ENCODE results near the gene NKAIN2. TPM values are rescaled to one million over a fixed set of nuclear protein-coding genes. Genes with fewer than 3 reads are reported as not detected.

NKAIN2 gene
- total RNA-seq, 1 experiment from 2014 or later: not detected

- Mint-ChIP-seq H3K4me3 (ENCODE audit: low read depth, unreplicated experiment) (no peak overlapping the region), H3K36me3 (ENCODE audit: insufficient read depth, unreplicated experiment) (no peaks in the 10 kb centered on the region), H3K27ac (ENCODE audit: unreplicated experiment) (no peak overlapping the region), H3K4me1 (ENCODE audit: low read depth, unreplicated experiment) (no peaks in the 10 kb centered on the region), H3K27me3 (ENCODE audit: unreplicated experiment) (no peaks in the 10 kb centered on the region), H3K9me3 (ENCODE audit: low read depth, unreplicated experiment) (no peaks in the 10 kb centered on the region)
- intact Hi-C loops (cut with micrococcal nuclease; ENCODE audit: unreplicated experiment): no loop called here
- CTCF ChIA-PET: no interaction called here
- TF ChIP-seq, protein P1, sequence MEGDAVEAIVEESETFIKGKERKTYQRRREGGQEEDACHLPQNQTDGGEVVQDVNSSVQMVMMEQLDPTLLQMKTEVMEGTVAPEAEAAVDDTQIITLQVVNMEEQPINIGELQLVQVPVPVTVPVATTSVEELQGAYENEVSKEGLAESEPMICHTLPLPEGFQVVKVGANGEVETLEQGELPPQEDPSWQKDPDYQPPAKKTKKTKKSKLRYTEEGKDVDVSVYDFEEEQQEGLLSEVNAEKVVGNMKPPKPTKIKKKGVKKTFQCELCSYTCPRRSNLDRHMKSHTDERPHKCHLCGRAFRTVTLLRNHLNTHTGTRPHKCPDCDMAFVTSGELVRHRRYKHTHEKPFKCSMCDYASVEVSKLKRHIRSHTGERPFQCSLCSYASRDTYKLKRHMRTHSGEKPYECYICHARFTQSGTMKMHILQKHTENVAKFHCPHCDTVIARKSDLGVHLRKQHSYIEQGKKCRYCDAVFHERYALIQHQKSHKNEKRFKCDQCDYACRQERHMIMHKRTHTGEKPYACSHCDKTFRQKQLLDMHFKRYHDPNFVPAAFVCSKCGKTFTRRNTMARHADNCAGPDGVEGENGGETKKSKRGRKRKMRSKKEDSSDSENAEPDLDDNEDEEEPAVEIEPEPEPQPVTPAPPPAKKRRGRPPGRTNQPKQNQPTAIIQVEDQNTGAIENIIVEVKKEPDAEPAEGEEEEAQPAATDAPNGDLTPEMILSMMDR (IDR thresholded peaks at IDR 0.05; ENCODE audit: unreplicated experiment): no peak
- DNase-seq: no peak
- BruUV-seq (replicated peaks): no TSS peak
Measured at GRCh38 chr6:124668028-124668427, 864.4 kb downstream of the NKAIN2 start.

DNA sequence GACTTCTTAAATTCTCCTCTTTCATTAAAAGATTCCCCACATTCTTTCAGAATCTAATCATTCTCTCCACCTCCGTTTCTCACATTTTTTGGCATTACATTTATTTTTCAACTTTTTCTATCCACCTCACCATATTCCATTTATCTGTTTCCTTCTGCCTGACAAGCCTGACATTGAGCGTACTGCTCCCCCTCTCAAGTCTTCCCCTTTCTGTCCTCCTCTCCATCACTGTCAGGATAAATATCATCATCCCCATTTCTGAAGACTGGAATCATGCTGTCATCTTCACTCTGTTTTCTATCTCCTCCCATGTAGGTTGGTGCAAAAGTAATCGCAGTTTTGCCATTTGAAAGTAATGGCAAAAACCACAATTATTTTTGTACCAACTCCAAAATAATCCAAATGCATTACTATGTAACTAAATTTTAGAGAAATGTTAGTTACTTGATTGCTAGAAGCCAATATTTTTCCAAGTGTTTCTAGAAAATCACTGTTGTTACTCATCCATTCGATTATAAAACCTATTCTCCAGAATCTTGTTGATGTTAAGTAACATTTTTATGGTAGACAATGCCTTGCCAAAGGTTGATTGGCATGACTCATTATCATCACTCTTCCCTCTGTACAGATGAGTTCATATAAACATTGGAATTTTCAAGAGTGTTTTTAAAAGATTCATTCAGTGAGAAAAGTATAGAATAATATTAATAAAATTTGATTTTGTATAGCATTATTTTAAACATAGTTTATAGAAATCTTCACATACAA, 866.2 kb downstream of the NKAIN2 start:
- intact Hi-C loops (cut with micrococcal nuclease; ENCODE audit: unreplicated experiment): no loop called here
- Mint-ChIP-seq H3K4me1 (ENCODE audit: low read depth, unreplicated experiment) (no peaks in the 10 kb centered on the region), H3K36me3 (ENCODE audit: insufficient read depth, unreplicated experiment) (no peaks in the 10 kb centered on the region), H3K9me3 (ENCODE audit: low read depth, unreplicated experiment) (no peaks in the 10 kb centered on the region), H3K27me3 (ENCODE audit: unreplicated experiment) (no peaks in the 10 kb centered on the region), H3K4me3 (ENCODE audit: low read depth, unreplicated experiment) (no peak overlapping the region), H3K27ac (ENCODE audit: unreplicated experiment) (no peak overlapping the region)
- CTCF ChIA-PET: no interaction called here
- BruUV-seq (replicated peaks): no TSS peak
- TF ChIP-seq, protein P1 (IDR thresholded peaks at IDR 0.05; ENCODE audit: unreplicated experiment): no peak
- DNase-seq: no peak

GRCh38 chr6:124670801-124671200, 867.1 kb downstream of the NKAIN2 start:
- CTCF ChIA-PET: no interaction called here
- no peaks in the 10 kb centered on the region for H3K9me3 Mint-ChIP-seq (ENCODE audit: low read depth, unreplicated experiment)
- no peaks in the 10 kb centered on the region for H3K27me3 Mint-ChIP-seq (ENCODE audit: unreplicated experiment)
- peaks cover 3% of the 10 kb centered on the region for H3K4me1 Mint-ChIP-seq (ENCODE audit: low read depth, unreplicated experiment)
- DNase-seq: no peak
- H3K4me3 Mint-ChIP-seq (ENCODE audit: low read depth, unreplicated experiment): no peak overlapping the region
- BruUV-seq (replicated peaks): no TSS peak
- TF ChIP-seq, protein P1 (IDR thresholded peaks at IDR 0.05; ENCODE audit: unreplicated experiment): no peak
- H3K27ac Mint-ChIP-seq (ENCODE audit: unreplicated experiment): no peak overlapping the region
- no peaks in the 10 kb centered on the region for H3K36me3 Mint-ChIP-seq (ENCODE audit: insufficient read depth, unreplicated experiment)
- intact Hi-C loops (cut with micrococcal nuclease; ENCODE audit: unreplicated experiment): no loop called here

DNA sequence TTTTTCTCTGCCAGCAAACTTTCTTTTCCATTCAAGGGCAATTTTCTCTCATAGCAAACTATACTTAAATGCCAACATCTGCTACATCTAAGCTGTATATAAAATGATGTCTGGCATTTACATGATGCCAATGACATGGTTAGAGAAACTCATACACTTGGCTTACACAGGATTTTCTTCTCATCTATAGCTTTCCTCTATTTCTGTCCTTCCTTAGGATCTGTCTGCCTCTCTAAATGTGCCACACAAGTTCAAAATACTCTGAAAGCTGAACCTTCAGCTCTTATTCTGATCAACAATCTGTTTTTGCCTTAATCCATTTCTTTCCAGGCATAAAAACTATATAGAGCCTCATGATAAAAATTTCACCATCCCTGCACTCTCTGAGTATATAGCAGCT, 867.7 kb downstream of the NKAIN2 start:
- Mint-ChIP-seq H3K27ac (ENCODE audit: unreplicated experiment) (no peak overlapping the region), H3K4me3 (ENCODE audit: low read depth, unreplicated experiment) (no peak overlapping the region)
- DNase-seq: no peak

More for the DNA sequence above, 867.7 kb downstream of the NKAIN2 start:
- no TSS peak for BruUV-seq (replicated peaks)
- peaks cover 9% of the 10 kb centered on the region for H3K4me1 Mint-ChIP-seq (ENCODE audit: low read depth, unreplicated experiment)
- no peaks in the 10 kb centered on the region for H3K36me3 Mint-ChIP-seq (ENCODE audit: insufficient read depth, unreplicated experiment)
- TF ChIP-seq, protein P1 (IDR thresholded peaks at IDR 0.05; ENCODE audit: unreplicated experiment): no peak
- no peaks in the 10 kb centered on the region for H3K27me3 Mint-ChIP-seq (ENCODE audit: unreplicated experiment)
- no peaks in the 10 kb centered on the region for H3K9me3 Mint-ChIP-seq (ENCODE audit: low read depth, unreplicated experiment)
- CTCF ChIA-PET: no interaction called here
- intact Hi-C loops (cut with micrococcal nuclease; ENCODE audit: unreplicated experiment): no loop called here

All from Calu3 (cell line).